A673 (cell line): ENCODE measurements around the gene EDEM2.
"Not testable (repeated sequence)": the region's sequence is repeated elsewhere in the genome, so short reads cannot be mapped to it uniquely, and the experiment has no call there.

Source experiments
- EZH2 ChIP-seq: fragments of 200-600 bp; sonication (generic); IDR thresholded peaks from 2 replicates; pipeline ENCODE4 v1.6.1; 2017; ENCODE audit warnings: borderline replicate concordance, low read depth, mild to moderate bottlenecking, mixed read lengths, antibody characterized with exemption, low read length; ENCODE audit not compliant: poor library complexity, severe bottlenecking
- TF ChIP-seq, protein P1 (sequence below): fragments of 300-800, 200-600 bp; sonication (generic); conservative IDR thresholded peaks from 2 replicates; pipeline ENCODE4 v1.5.1; 2017; ENCODE audit warnings: low read depth, mild to moderate bottlenecking, antibody characterized with exemption, low read length, moderate library complexity, mixed read lengths

DNA sequence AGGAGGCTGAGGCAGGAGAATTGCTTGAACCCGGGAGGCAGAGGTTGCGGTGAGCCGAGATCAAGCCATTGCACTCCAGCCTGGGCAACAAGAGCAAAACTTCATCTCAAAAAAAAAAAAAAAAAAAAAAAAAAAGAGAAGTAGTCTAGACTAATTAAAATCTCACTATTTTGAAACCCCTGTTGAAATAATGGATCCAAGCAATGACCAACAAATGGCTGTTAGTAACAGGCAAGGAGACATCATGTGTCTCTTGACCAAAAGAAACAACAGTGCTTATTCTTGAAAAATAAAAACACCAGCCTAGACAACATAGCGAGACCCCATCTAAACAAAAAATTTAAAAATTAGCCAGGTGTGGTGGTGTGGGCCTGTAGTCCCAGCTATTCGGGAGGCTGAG, 34.9 kb downstream of the EDEM2 start:
- not testable (repeated sequence) for TF ChIP-seq EZH2
- TF ChIP-seq, protein P1, sequence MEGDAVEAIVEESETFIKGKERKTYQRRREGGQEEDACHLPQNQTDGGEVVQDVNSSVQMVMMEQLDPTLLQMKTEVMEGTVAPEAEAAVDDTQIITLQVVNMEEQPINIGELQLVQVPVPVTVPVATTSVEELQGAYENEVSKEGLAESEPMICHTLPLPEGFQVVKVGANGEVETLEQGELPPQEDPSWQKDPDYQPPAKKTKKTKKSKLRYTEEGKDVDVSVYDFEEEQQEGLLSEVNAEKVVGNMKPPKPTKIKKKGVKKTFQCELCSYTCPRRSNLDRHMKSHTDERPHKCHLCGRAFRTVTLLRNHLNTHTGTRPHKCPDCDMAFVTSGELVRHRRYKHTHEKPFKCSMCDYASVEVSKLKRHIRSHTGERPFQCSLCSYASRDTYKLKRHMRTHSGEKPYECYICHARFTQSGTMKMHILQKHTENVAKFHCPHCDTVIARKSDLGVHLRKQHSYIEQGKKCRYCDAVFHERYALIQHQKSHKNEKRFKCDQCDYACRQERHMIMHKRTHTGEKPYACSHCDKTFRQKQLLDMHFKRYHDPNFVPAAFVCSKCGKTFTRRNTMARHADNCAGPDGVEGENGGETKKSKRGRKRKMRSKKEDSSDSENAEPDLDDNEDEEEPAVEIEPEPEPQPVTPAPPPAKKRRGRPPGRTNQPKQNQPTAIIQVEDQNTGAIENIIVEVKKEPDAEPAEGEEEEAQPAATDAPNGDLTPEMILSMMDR = not testable (repeated sequence)
